MV-4-11 (cell line): Measurements from ENCODE around the gene FXYD1.
"Not testable (repeated sequence)": the region's sequence is repeated elsewhere in the genome, so short reads cannot be mapped to it uniquely, and the experiment has no call there.

ENCODE experiments used
- DNase-seq: peaks from one replicate; lab custom pipeline; 2025; lab: John Stamatoyannopoulos, UW

FXYD1 gene

GRCh38 chr19:35125270-35125717 is 13.3 kb upstream of the FXYD1 start:
- no peak for DNase-seq

- no peak for DNase-seq
Observed at GRCh38 chr19:35125749-35126623, 12.6 kb upstream of the FXYD1 start.

- DNase-seq = no peak
Observed at GRCh38 chr19:35126624-35126959, 12.0 kb upstream of the FXYD1 start.

GRCh38 chr19:35127871-35128270 is 10.8 kb upstream of the FXYD1 start:
- no peak for DNase-seq

- no peak for DNase-seq
Observed at GRCh38 chr19:35128398-35129057, 10.1 kb upstream of the FXYD1 start.

GRCh38 chr19:35129724-35130274 is 8.8 kb upstream of the FXYD1 start:
- DNase-seq = not testable (repeated sequence)

GRCh38 chr19:35130761-35131720 is 7.6 kb upstream of the FXYD1 start:
- DNase-seq = no peak

- DNase-seq = no peak
Observed at GRCh38 chr19:35132254-35132653, 6.4 kb upstream of the FXYD1 start.

GRCh38 chr19:35133826-35134225 is 4.8 kb upstream of the FXYD1 start:
- no peak for DNase-seq

GRCh38 chr19:35134601-35135242 is 3.9 kb upstream of the FXYD1 start, which contains the start of gene LGI4:
TSS of gene LGI4 (minus strand) at chr19:35135059. CDS start at chr19:35134680, 379 bp downstream.
- DNase-seq = no peak

- peak; percentile 57 for DNase-seq
Observed at GRCh38 chr19:35135389-35135909, 3.2 kb upstream of the FXYD1 start.

- DNase-seq = no peak
Observed at GRCh38 chr19:35136231-35136630, 2.4 kb upstream of the FXYD1 start.

- peak; percentile 45 for DNase-seq
Observed at GRCh38 chr19:35136977-35137702, 1.5 kb upstream of the FXYD1 start.

- DNase-seq = no peak
Observed at GRCh38 chr19:35140207-35140961, 1.8 kb downstream of the FXYD1 start.

GRCh38 chr19:35140962-35141836 is 2.6 kb downstream of the FXYD1 start:
- peak; percentile 76 for DNase-seq

GRCh38 chr19:35141837-35142605 is 3.4 kb downstream of the FXYD1 start:
- DNase-seq = peak; percentile 28

GRCh38 chr19:35142606-35143230 is 4.1 kb downstream of the FXYD1 start:
- DNase-seq = no peak
